OCI-LY3 (cell line): ENCODE data around the gene SHROOM4.

Experiments
- H2AFZ ChIP-seq: fragments of 200-600, 300-600 bp; shearing (Covaris generic); 2 replicates; pipeline ENCODE4 v1.6.0; 2014; ENCODE audit warnings: antibody characterized with exemption, low read depth, low read length
- H3K27ac ChIP-seq: fragments of 200-600, 300-600 bp; sonication (generic); 2 replicates; pipeline ENCODE4 v1.5.1; 2014; ENCODE audit warnings: mild to moderate bottlenecking, low read length, moderate library complexity, mixed read lengths
- H3K27me3 ChIP-seq: fragments of 200-600, 300-600 bp; sonication (generic); 2 replicates; pipeline ENCODE4 v1.6.1; 2014; ENCODE audit warnings: low read depth, low read length, mixed read lengths
- H3K36me3 ChIP-seq: fragments of 200-600, 300-600 bp; sonication (generic); replicated peaks from 2 replicates; pipeline ENCODE3; 2014; ENCODE audit warnings: low read depth, low read length, mixed read lengths
- H3K4me1 ChIP-seq: fragments of 300-600, 200-600 bp; sonication (generic); 2 replicates; pipeline ENCODE4 v1.6.1; 2014; ENCODE audit warnings: low read length, mixed read lengths
- H3K4me2 ChIP-seq: fragments of 200-600, 300-600 bp; sonication (generic); 2 replicates; pipeline ENCODE4 v1.6.1; 2014; ENCODE audit warnings: low read length, mixed read lengths
- H3K4me3 ChIP-seq: fragments of 300-600, 200-600 bp; sonication (generic); 2 replicates; pipeline ENCODE4 v1.5.1; 2014; ENCODE audit warnings: antibody characterized with exemption, mild to moderate bottlenecking, low read length, moderate library complexity
- H3K79me2 ChIP-seq: fragments of 300-600, 200-600 bp; shearing (Covaris generic); 2 replicates; pipeline ENCODE4 v1.6.1; 2014; ENCODE audit warnings: mild to moderate bottlenecking, low read length, mixed read lengths
- H3K9ac ChIP-seq: fragments of 300-600, 200-600 bp; shearing (Covaris generic); 2 replicates; pipeline ENCODE4 v1.6.0; 2014; ENCODE audit warnings: mild to moderate bottlenecking, low read length, moderate library complexity
- H3K9me3 ChIP-seq: fragments of 200-600, 300-600 bp; shearing (Covaris generic); 2 replicates; pipeline ENCODE4 v1.6.1; 2014; ENCODE audit warnings: low read length, mixed read lengths; ENCODE audit not compliant: insufficient read depth
- H4K20me1 ChIP-seq: fragments of 200-600, 300-600 bp; sonication (generic); 2 replicates; pipeline ENCODE4 v1.6.1; 2016; ENCODE audit warnings: low read length, mixed read lengths; ENCODE audit not compliant: insufficient read depth
- EZH2phosphoT487 ChIP-seq: fragments of 200-600 bp; shearing (Covaris generic); IDR thresholded peaks from 2 replicates; pipeline ENCODE4 v1.6.1; 2018; ENCODE audit warnings: antibody characterized with exemption, mixed run types, low read depth
- TF ChIP-seq, protein P1 (sequence below): fragments of 200-600, 300-600 bp; sonication (generic); IDR thresholded peaks from 2 replicates; pipeline ENCODE4 v1.5.1; 2014; ENCODE audit warnings: antibody characterized with exemption, low read length, low read depth

SHROOM4 gene

DNA sequence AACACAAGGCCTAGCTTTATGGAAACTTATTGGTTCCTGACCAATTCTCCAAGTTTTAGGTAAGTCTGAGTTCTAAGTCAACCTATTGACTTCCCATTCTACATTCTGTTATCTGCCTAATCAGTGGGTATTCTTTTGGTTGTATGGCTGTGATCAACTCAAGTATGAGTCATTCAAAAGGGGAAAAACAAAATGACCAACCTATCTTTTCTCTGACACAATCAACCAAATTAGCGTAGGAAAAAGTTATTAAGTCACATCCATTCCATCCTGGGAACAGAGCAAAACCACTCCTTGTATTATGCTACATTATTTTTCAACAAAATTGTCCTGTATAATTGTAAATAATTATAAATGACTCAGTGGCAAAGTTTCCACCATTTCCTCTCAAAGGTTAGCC is 136.2 kb downstream of the SHROOM4 start:
- Histone ChIP-seq H3K4me3 (no peak overlapping the region), H3K27me3 (0 out of 2 replicates have a peak, but pooled peaks cover 3% of the 10 kb centered on the region), H2AFZ (no peak overlapping the region), H3K4me1 (no peaks in the 10 kb centered on the region), H4K20me1 (no peaks in the 10 kb centered on the region), H3K79me2 (no peaks in the 10 kb centered on the region), H3K9ac (no peak overlapping the region), H3K9me3 (no peaks in the 10 kb centered on the region), H3K36me3 (no peaks in the 10 kb centered on the region), H3K4me2 (no peak overlapping the region), H3K27ac (no peak overlapping the region)
- TF ChIP-seq EZH2phosphoT487: no peak
- TF ChIP-seq, protein P1, sequence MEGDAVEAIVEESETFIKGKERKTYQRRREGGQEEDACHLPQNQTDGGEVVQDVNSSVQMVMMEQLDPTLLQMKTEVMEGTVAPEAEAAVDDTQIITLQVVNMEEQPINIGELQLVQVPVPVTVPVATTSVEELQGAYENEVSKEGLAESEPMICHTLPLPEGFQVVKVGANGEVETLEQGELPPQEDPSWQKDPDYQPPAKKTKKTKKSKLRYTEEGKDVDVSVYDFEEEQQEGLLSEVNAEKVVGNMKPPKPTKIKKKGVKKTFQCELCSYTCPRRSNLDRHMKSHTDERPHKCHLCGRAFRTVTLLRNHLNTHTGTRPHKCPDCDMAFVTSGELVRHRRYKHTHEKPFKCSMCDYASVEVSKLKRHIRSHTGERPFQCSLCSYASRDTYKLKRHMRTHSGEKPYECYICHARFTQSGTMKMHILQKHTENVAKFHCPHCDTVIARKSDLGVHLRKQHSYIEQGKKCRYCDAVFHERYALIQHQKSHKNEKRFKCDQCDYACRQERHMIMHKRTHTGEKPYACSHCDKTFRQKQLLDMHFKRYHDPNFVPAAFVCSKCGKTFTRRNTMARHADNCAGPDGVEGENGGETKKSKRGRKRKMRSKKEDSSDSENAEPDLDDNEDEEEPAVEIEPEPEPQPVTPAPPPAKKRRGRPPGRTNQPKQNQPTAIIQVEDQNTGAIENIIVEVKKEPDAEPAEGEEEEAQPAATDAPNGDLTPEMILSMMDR: no peak

DNA sequence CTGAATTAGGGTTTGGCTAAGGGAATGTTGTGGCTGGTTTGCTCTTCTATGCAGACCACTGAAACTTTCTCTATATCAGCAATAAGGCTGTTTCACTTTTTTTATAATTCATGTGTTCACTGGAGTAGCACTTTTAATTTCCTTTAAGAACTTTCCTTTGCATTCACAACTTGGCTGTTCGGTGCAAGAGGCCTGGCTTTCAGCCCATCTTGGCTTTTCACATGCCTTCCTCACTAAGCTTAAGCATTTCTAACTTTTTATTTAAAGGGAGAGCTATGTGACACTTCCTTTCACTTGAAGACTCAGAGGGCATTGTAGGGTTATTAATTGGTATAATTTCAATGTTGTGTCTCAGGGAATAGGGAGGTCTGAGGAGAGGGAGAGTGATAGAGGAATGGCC is 142.3 kb downstream of the SHROOM4 start:
- Histone ChIP-seq H3K4me2 (no peak overlapping the region), H3K27ac (no peak overlapping the region), H3K79me2 (no peaks in the 10 kb centered on the region), H3K4me3 (no peak overlapping the region), H3K36me3 (no peaks in the 10 kb centered on the region), H4K20me1 (no peaks in the 10 kb centered on the region), H2AFZ (no peak overlapping the region), H3K4me1 (no peaks in the 10 kb centered on the region), H3K27me3 (no peaks in the 10 kb centered on the region), H3K9ac (no peak overlapping the region), H3K9me3 (no peaks in the 10 kb centered on the region)
- TF ChIP-seq EZH2phosphoT487: no peak
- TF ChIP-seq, protein P1: no peak

DNA sequence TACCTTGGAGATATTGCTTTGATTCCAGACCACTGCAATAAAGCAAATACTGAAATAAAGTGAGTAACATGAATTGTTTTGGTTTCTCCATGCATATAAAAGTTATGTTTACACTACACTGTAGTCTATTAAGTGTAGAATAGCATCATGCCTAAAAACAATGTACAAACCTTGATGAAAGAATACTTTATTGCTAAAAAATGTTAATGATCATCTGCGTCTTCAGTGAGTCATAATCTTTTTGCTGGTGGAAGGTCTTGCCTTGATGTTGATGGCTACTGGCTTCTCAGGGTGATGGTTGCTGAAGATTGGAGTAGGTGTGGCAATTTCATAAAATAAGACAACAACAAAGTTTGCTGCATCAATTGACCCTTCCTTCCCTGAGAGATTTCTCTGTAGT is 145.1 kb downstream of the SHROOM4 start:
- H2AFZ ChIP-seq: no peak overlapping the region
- H3K9ac ChIP-seq: no peak overlapping the region
- H4K20me1 ChIP-seq: no peaks in the 10 kb centered on the region
- no peak overlapping the region for H3K4me3 ChIP-seq
- H3K79me2 ChIP-seq: no peaks in the 10 kb centered on the region
- H3K36me3 ChIP-seq: no peaks in the 10 kb centered on the region
- no peaks in the 10 kb centered on the region for H3K4me1 ChIP-seq
- TF ChIP-seq EZH2phosphoT487: no peak
- TF ChIP-seq, protein P1: no peak
- no peaks in the 10 kb centered on the region for H3K27me3 ChIP-seq
- no peaks in the 10 kb centered on the region for H3K9me3 ChIP-seq
- H3K4me2 ChIP-seq: no peak overlapping the region
- H3K27ac ChIP-seq: no peak overlapping the region

DNA sequence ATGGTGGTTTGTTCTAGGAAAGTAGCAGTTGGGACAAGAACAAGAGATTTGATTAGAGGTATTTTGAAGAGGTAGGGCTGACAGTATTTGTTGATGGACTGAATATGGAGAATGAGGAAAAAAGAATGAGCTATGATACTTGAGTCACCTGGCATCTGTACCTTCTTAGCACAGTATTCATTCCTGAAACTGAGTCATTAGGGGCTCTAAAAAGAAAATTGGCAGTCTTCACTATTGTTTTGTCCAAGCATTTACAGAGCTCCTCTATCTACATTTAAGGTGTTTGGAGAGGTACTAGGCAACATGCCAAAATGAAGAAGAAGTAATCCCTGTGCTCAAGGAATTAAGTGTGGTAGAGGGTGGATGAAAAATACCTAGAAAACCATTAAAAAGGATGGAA is 165.8 kb downstream of the SHROOM4 start:
- no peaks in the 10 kb centered on the region for H3K79me2 ChIP-seq
- H4K20me1 ChIP-seq: no peaks in the 10 kb centered on the region
- H3K36me3 ChIP-seq: no peaks in the 10 kb centered on the region
- H3K27ac ChIP-seq: no peak overlapping the region
- TF ChIP-seq EZH2phosphoT487: no peak
- TF ChIP-seq, protein P1: no peak
- no peak overlapping the region for H3K9ac ChIP-seq
- no peaks in the 10 kb centered on the region for H3K4me1 ChIP-seq
- no peak overlapping the region for H2AFZ ChIP-seq
- H3K9me3 ChIP-seq: no peaks in the 10 kb centered on the region
- no peak overlapping the region for H3K4me2 ChIP-seq
- H3K27me3 ChIP-seq: no peaks in the 10 kb centered on the region
- H3K4me3 ChIP-seq: no peak overlapping the region
